ENCODE results near the gene IQSEC1. TPM values are rescaled to one million over a fixed set of nuclear protein-coding genes. Genes with fewer than 3 reads are reported as not detected.
A peak's percentile ranks its signal among the peaks of the same experiment; 100 is the strongest.

Gene IQSEC1
- polyA plus RNA-seq, 1 experiment = 3.6 TPM

- POLR2A ChIA-PET = no interaction called here
- no peak overlapping the region for H3K27ac ChIP-seq (ENCODE audit: low read depth, low read length)
- no peak overlapping the region for H3K4me3 ChIP-seq (ENCODE audit: low read depth, low read length)
- H3K9me3 ChIP-seq (ENCODE audit: control insufficient read depth, insufficient read depth, low read length) = no peaks in the 10 kb centered on the region; the same call in 1 of the 2 replicates
- peak; percentile 15; the same call in 1 of the 2 replicates for TF ChIP-seq CTCF (IDR thresholded peaks at IDR 0.05; ENCODE audit: low read depth, low read length)
- DNase-seq (ENCODE audit: low read depth, low spot score) = no peak
- CTCF ChIA-PET = interaction anchor here (0.8 kb wide), 1 partner anchor 65 kb away, joined by 3 read pairs; no protein-coding TSS in a partner anchor
- peaks cover 25% of the 10 kb centered on the region for H3K27me3 ChIP-seq (ENCODE audit: control insufficient read depth, insufficient read depth, low read length)
These were observed 46.1 kb downstream of the IQSEC1 start for GRCh38 chr3:13027154-13027553.

- H3K27me3 ChIP-seq (ENCODE audit: control insufficient read depth, insufficient read depth, low read length) = peaks cover 25% of the 10 kb centered on the region
- H3K9me3 ChIP-seq (ENCODE audit: control insufficient read depth, insufficient read depth, low read length) = no peaks in the 10 kb centered on the region; the same call in 1 of the 2 replicates
- H3K27ac ChIP-seq (ENCODE audit: low read depth, low read length) = no peak overlapping the region
- no peak for DNase-seq (ENCODE audit: low read depth, low spot score)
- no peak overlapping the region for H3K4me3 ChIP-seq (ENCODE audit: low read depth, low read length)
- CTCF ChIA-PET = interaction anchor here (0.8 kb wide), 1 partner anchor 65 kb away, joined by 3 read pairs; no protein-coding TSS in a partner anchor
- no peak for TF ChIP-seq CTCF (IDR thresholded peaks at IDR 0.05; ENCODE audit: low read depth, low read length)
- POLR2A ChIA-PET = no interaction called here
These were observed 46.7 kb downstream of the IQSEC1 start for GRCh38 chr3:13026534-13026933.

GRCh38 chr3:13025778-13026518 is 47.3 kb downstream of the IQSEC1 start:
- CTCF ChIA-PET = interaction anchor here (0.8 kb wide), 1 partner anchor 66 kb away, joined by 3 read pairs; no protein-coding TSS in a partner anchor
- TF ChIP-seq CTCF (IDR thresholded peaks at IDR 0.05; ENCODE audit: low read depth, low read length) = no peak
- DNase-seq (ENCODE audit: low read depth, low spot score) = no peak
- Histone ChIP-seq H3K9me3 (ENCODE audit: control insufficient read depth, insufficient read depth, low read length) (no peaks in the 10 kb centered on the region; the same call in 1 of the 2 replicates), H3K27ac (ENCODE audit: low read depth, low read length) (no peak overlapping the region), H3K27me3 (ENCODE audit: control insufficient read depth, insufficient read depth, low read length) (peaks cover 19% of the 10 kb centered on the region), H3K4me3 (ENCODE audit: low read depth, low read length) (no peak overlapping the region)
- POLR2A ChIA-PET = no interaction called here

GRCh38 chr3:13025090-13025489 is 48.1 kb downstream of the IQSEC1 start:
- no peaks in the 10 kb centered on the region; the same call in 1 of the 2 replicates for H3K9me3 ChIP-seq (ENCODE audit: control insufficient read depth, insufficient read depth, low read length)
- H3K4me3 ChIP-seq (ENCODE audit: low read depth, low read length) = no peak overlapping the region
- DNase-seq (ENCODE audit: low read depth, low spot score) = no peak
- peaks cover 19% of the 10 kb centered on the region for H3K27me3 ChIP-seq (ENCODE audit: control insufficient read depth, insufficient read depth, low read length)
- ChIA-PET POLR2A (no interaction called here), CTCF (no interaction called here)
- no peak overlapping the region for H3K27ac ChIP-seq (ENCODE audit: low read depth, low read length)
- no peak for TF ChIP-seq CTCF (IDR thresholded peaks at IDR 0.05; ENCODE audit: low read depth, low read length)

- DNase-seq (ENCODE audit: low read depth, low spot score) = no peak
- Histone ChIP-seq H3K4me3 (ENCODE audit: low read depth, low read length) (no peak overlapping the region), H3K27me3 (ENCODE audit: control insufficient read depth, insufficient read depth, low read length) (peaks cover 19% of the 10 kb centered on the region), H3K27ac (ENCODE audit: low read depth, low read length) (no peak overlapping the region), H3K9me3 (ENCODE audit: control insufficient read depth, insufficient read depth, low read length) (no peaks in the 10 kb centered on the region; the same call in 1 of the 2 replicates)
- ChIA-PET CTCF (no interaction called here), POLR2A (no interaction called here)
- no peak for TF ChIP-seq CTCF (IDR thresholded peaks at IDR 0.05; ENCODE audit: low read depth, low read length)
These were observed 48.5 kb downstream of the IQSEC1 start for GRCh38 chr3:13024765-13025065.

All from AG04450 (cell line).